ENCODE measurements around the gene TMEFF2.

DNA sequence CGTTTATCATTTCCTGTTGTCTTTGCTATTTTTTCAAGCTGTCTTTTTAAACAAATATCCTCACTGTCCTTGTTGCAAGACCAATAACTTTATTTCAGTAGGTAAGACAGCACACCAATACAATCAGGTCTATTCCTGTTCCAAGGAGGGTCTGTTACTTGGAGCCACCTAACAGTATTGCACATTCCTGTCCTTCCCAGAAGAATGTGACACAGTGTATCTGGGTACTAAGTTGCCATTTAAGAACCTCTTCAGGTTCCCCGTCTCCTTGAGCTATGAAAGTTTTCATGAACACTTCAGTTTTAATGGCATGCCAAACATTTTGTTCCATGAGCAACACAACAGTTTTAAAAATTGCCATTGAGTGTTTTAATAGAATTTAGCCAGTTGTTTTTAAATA, 209.0 kb downstream of the TMEFF2 start:
- no peak for TF ChIP-seq EZH2phosphoT487 (IDR thresholded peaks at IDR 0.05; ENCODE audit: insufficient read depth, low read depth)
- TF ChIP-seq EZH2 (IDR thresholded peaks at IDR 0.05; ENCODE audit: insufficient read depth, poor library complexity, severe bottlenecking) = no peak

Measured in GM23248 (cell line).